Loucy (cell line): ENCODE results near the gene SMC6.

Experiments
- CTCF ChIP-seq: fragments of 200-600 bp; sonication (generic); conservative IDR thresholded peaks from 2 replicates; pipeline ENCODE4 v1.5.1; 2014; ENCODE audit warnings: mild to moderate bottlenecking, antibody characterized with exemption, low read length
- EZH2phosphoT487 ChIP-seq: fragments of 200-600 bp; IDR thresholded peaks from 2 replicates; pipeline ENCODE4 v1.6.1; 2018; ENCODE audit warnings: antibody characterized with exemption, mild to moderate bottlenecking, moderate library complexity, borderline replicate concordance

- TF ChIP-seq CTCF (peak; percentile 24; the same call in 1 of the 2 replicates), EZH2phosphoT487 (no peak)
Measured at GRCh38 chr2:17757321-17757720, 3.7 kb upstream of the SMC6 start.
